Omental fat pad (tissue), 4 donors: ENCODE data around the gene KAT14. TPM values are rescaled to one million over a fixed set of nuclear protein-coding genes. Genes with fewer than 3 reads are reported as not detected.
"Not testable (repeated sequence)": the region's sequence is repeated elsewhere in the genome, so short reads cannot be mapped to it uniquely, and the experiment has no call there.

Experiments
- ATAC-seq: fragments of 150-250 bp; one replicate; pipeline ENCODE4 v1.9.1; 2016; ENCODE audit warnings: mild to moderate bottlenecking, moderate library complexity; ENCODE audit not compliant: low FRiP score
- DNase-seq: peaks from one replicate; pipeline ENCODE4 v3.0.0-alpha.2; 2019; ENCODE audit warnings: low spot score
- total RNA-seq, 4 donors: library from RNA; depleted of rRNA; stranded (reverse); fragments of >200 nt; gene quantifications; one replicate each; pipeline ENCODE4 v1.1.0, GENCODE V29; 2016
- TF ChIP-seq, protein P1 (sequence below), 3 donors: fragments of 450-650 bp; IDR thresholded peaks; one replicate each; pipeline ENCODE4 v1.5.1; 2016 to 2017; ENCODE audit warnings: antibody characterized with exemption in 3 of 3, mild to moderate bottlenecking in 3 of 3, moderate library complexity in 2 of 3

The KAT14 gene
- total RNA-seq, 4 donors from 2014 or later = 5.5 to 11.9 (median 9.4) TPM

DNA sequence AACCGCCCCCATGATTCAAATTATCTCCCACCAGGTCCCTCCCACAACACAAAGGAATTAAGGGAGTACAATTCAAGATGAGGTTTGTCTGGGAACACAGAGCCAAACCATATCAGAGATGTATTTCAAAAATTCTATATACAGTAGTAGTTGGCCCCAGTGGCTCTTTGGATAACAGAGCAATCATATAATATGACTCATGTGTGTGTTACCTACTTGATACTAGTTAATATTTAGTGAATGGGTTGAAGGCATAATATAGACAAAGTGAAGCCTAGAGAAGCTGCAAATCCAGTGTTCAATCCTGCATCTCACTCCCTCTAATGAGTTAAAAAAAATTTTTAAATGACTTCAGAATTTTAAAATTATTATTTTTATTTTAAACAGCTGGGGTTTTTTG lies 43.2 kb downstream of the KAT14 start:
- ATAC-seq = no peak
- TF ChIP-seq, protein P1, sequence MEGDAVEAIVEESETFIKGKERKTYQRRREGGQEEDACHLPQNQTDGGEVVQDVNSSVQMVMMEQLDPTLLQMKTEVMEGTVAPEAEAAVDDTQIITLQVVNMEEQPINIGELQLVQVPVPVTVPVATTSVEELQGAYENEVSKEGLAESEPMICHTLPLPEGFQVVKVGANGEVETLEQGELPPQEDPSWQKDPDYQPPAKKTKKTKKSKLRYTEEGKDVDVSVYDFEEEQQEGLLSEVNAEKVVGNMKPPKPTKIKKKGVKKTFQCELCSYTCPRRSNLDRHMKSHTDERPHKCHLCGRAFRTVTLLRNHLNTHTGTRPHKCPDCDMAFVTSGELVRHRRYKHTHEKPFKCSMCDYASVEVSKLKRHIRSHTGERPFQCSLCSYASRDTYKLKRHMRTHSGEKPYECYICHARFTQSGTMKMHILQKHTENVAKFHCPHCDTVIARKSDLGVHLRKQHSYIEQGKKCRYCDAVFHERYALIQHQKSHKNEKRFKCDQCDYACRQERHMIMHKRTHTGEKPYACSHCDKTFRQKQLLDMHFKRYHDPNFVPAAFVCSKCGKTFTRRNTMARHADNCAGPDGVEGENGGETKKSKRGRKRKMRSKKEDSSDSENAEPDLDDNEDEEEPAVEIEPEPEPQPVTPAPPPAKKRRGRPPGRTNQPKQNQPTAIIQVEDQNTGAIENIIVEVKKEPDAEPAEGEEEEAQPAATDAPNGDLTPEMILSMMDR (IDR thresholded peaks at IDR 0.05) = no peak
- no peak for DNase-seq

DNA sequence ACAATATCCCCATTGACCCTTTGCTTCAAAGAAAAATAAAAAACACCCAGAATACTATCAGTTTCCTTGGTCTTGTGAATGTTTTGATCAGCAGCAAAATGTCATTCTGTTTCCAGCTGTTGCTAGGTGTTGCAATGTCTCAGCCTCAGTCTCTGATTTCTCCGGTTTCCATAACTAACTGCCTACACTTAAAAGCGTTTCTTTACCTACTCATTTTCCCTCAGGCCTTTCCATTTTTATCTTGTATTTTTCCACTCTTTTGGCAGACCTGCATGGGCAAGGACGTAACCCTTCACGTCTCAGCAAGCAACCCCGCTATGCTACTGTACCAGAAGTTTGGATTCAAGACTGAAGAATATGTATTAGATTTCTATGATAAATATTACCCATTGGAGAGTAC lies 49.4 kb downstream of the KAT14 start:
- DNase-seq = no peak
- no peak for ATAC-seq
- TF ChIP-seq, protein P1 (IDR thresholded peaks at IDR 0.05) = no peak

DNA sequence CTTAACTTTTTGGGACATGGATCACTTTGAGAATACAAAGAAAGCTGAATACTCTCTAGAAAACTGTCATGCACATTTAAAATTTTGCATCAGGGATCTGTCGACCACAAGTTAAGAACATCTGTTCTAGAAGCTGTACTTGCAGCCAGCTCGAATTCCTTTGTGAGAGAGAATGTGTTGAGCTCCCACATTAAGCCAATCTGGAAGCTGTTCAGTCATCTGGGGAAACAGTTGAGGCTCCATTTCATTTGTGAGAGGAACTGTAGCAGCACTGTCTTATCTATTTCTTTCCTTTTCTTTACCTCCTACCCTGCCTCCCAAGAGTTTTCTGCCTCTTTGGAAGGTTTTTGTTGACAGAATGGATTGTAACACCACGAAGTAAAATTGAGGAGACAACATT lies 50.8 kb downstream of the KAT14 start:
- no peak for DNase-seq
- TF ChIP-seq, protein P1 (IDR thresholded peaks at IDR 0.05) = no peak
- no peak for ATAC-seq

DNA sequence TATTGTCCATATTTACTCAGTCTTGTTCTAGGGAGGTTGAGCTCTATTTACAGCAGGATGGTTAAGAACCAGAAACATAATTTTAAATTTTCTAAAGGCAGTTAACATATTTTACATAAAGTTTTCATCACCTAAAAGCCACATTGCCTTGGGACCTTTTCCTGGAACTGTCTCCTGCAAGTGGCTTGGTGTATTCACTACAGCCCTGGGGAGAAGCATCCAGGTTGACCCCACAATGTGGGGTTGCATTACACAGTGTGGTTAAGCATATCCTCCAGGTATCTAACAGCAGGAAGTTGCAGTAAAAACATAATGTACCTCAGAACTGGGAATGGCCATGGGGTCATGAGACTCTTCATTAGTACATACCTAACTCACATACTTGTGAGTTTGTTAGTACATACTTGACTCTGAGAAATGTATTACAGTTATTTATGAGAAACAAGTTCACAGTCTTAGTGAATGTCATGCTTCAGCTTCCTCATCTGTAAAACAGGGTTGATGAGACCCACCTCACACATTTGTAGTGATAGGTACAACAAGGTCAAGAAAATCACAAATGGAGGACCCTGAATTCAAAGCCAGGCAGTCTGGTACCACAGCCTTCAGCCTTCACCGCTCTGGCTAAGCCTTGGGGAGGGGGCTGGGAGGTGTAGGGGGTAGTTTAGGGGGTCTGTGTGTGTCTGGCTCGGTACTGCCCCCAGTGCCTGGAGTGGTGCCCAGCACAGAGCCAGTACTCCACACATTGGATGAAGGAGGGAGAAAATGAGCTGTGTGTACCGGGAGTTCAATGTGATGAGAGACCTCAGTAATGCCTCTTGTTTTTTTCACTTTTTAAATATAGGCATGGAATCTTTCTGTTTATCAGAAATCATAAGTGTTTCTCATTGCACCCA lies 52.9 kb downstream of the KAT14 start:
- no peak for DNase-seq
- TF ChIP-seq, protein P1 (IDR thresholded peaks at IDR 0.05) = no peak
- no peak for ATAC-seq

DNA sequence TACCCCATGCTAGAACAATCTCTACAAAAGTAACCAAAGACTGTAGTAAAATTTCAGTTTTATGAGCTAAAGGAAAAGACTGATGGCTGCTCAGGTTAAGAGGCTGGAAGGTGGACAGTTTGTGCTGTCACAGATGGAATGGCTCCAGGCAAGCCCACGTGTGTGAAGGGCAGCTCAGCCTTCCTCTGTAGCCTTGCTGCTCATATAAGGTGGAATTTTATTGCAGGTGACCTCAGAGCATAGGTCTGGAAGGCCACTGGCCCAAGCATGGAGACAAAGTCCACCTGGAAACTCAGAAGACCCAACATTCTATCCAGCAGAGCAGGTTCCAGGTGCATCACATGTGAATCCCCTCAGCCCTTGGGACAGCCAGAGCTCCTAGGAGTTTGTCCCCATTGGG lies 53.6 kb downstream of the KAT14 start:
- DNase-seq = no peak
- ATAC-seq = no peak
- TF ChIP-seq, protein P1 (IDR thresholded peaks at IDR 0.05) = no peak

DNA sequence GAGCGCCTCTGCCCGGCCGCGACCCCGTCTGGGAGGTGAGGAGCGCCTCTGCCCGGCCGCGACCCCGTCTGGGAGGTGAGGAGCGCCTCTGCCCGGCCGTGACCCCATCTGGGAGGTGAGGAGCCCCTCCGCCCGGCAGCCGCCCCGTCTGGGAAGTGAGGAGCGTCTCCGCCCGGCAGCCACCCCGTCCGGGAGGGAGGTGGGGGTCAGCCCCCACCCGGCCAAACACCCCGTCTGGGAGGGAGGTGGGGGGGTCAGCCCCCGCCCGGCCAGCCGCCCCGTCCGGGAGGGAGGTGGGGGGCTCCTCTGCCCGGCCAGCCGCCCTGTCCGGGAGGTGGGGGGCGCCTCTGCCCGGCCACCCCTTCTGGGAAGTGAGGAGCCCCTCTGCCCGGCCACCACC lies 56.8 kb downstream of the KAT14 start:
- not testable (repeated sequence) for ATAC-seq, DNase-seq

DNA sequence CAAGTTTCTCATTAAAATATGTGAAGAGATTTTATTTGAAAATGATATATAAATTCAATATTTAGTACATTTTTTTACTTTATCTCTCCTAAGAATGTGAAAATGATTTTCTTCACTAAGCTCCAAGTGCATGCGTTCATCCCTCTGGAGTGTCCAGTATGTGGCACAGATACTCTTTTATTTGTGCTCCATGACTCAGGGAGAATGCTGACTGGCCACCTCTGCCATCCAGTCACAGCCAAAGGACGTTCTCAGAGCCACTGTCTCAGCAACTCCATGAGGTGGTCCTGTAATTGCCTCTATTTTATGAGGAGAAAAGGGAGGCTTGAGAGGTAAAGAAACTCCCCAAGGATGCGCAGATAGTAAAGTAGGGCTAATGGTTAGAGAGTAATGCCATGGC lies 58.3 kb downstream of the KAT14 start:
- DNase-seq = no peak
- no peak for ATAC-seq

More for the DNA sequence above, 58.3 kb downstream of the KAT14 start:
- TF ChIP-seq, protein P1 (IDR thresholded peaks at IDR 0.05) = no peak
